BJ (cell line): ENCODE results near the gene DNAH7. TPM values are rescaled to one million over a fixed set of nuclear protein-coding genes. Genes with fewer than 3 reads are reported as not detected.

Experiments
- CTCF ChIA-PET: fragments of 350-600 bp; formaldehyde crosslinking; extraction: SDS; loops from one replicate; lab custom pipeline; 2021; ENCODE audit warnings: antibody characterized with exemption, inconsistent platforms; lab: Yijun Ruan, JAX
- POLR2A ChIA-PET: fragments of 300-600 bp; sonication (Branson Sonifier 250); formaldehyde crosslinking; extraction: SDS; loops from one replicate; lab custom pipeline; 2021; ENCODE audit warnings: antibody characterized with exemption; lab: Charles Lee
- DNase-seq: peaks from one replicate; pipeline ENCODE4 v3.0.0-alpha.2; 2011; ENCODE audit warnings: low read depth
- H3K27me3 ChIP-seq: 2 replicates; pipeline ENCODE4 v1.6.0; 2011; ENCODE audit warnings: low read length; ENCODE audit not compliant: control insufficient read depth, insufficient read depth
- H3K36me3 ChIP-seq: 2 replicates; pipeline ENCODE4 v1.5.1; 2011; ENCODE audit warnings: low read length; ENCODE audit not compliant: control insufficient read depth, insufficient read depth
- H3K4me3 ChIP-seq: 2 replicates; pipeline ENCODE4 v1.5.1; 2011; ENCODE audit warnings: low read depth, mild to moderate bottlenecking, control low read depth, low read length
- CTCF ChIP-seq: IDR thresholded peaks from 2 replicates; pipeline ENCODE4 v1.5.1; 2011; ENCODE audit warnings: low read depth, mild to moderate bottlenecking, control low read depth, inconsistent platforms, low read length, moderate library complexity; ENCODE audit not compliant: insufficient read depth
- polyA plus RNA-seq: library from polyadenylated mRNA; depleted of rRNA; stranded (reverse); fragments of >200 nt; gene quantifications from 2 replicates; pipeline ENCODE4 v1.2.3, GENCODE V29; 2011

Gene DNAH7
- polyA plus RNA-seq, 1 experiment = 0.15 TPM

GRCh38 chr2:196012314-196012713, 56.3 kb downstream of the DNAH7 start:
- Histone ChIP-seq H3K27me3 (no peaks in the 10 kb centered on the region), H3K36me3 (no peaks in the 10 kb centered on the region), H3K4me3 (no peak overlapping the region)
- ChIA-PET CTCF (no interaction called here), POLR2A (no interaction called here)
- TF ChIP-seq CTCF = no peak
- DNase-seq = no peak

- POLR2A ChIA-PET = no interaction called here
- no peaks in the 10 kb centered on the region for H3K27me3 ChIP-seq
- H3K4me3 ChIP-seq = no peak overlapping the region
- no peak for DNase-seq
- CTCF ChIA-PET = interaction anchor here (0.7 kb wide), 1 partner anchor 15 kb away, joined by 3 read pairs; no protein-coding TSS in a partner anchor
- no peak for TF ChIP-seq CTCF
- no peaks in the 10 kb centered on the region for H3K36me3 ChIP-seq
These were observed 68.1 kb downstream of the DNAH7 start for GRCh38 chr2:196000551-196000950.

GRCh38 chr2:195998070-195998469, 70.6 kb downstream of the DNAH7 start:
- POLR2A ChIA-PET = no interaction called here
- Histone ChIP-seq H3K27me3 (no peaks in the 10 kb centered on the region), H3K4me3 (no peak overlapping the region), H3K36me3 (no peaks in the 10 kb centered on the region)
- CTCF ChIA-PET = no interaction called here
- no peak for DNase-seq
- TF ChIP-seq CTCF = no peak

- POLR2A ChIA-PET = no interaction called here
- DNase-seq = no peak
- Histone ChIP-seq H3K27me3 (no peaks in the 10 kb centered on the region), H3K36me3 (no peaks in the 10 kb centered on the region), H3K4me3 (no peak overlapping the region)
- TF ChIP-seq CTCF = no peak
- CTCF ChIA-PET = no interaction called here
These were observed 73.1 kb downstream of the DNAH7 start for GRCh38 chr2:195995499-195995898.

GRCh38 chr2:195993623-195994022, 75.0 kb downstream of the DNAH7 start:
- CTCF ChIA-PET = interaction anchor here (1.6 kb wide), 1 partner anchor 10 kb away, joined by 6 read pairs; no protein-coding TSS in a partner anchor

More at GRCh38 chr2:195993623-195994022, 75.0 kb downstream of the DNAH7 start:
- Histone ChIP-seq H3K27me3 (no peaks in the 10 kb centered on the region), H3K4me3 (no peak overlapping the region), H3K36me3 (no peaks in the 10 kb centered on the region)
- POLR2A ChIA-PET = no interaction called here
- DNase-seq = no peak
- TF ChIP-seq CTCF = no peak
